Fibroblast of villous mesenchyme (primary cell): ENCODE results near the gene ANKFN1. TPM values are rescaled to one million over a fixed set of nuclear protein-coding genes. Genes with fewer than 3 reads are reported as not detected.

Experiments used
- DNase-seq: peaks from one replicate; pipeline ENCODE4 v3.0.0-alpha.2; 2010; ENCODE audit warnings: low read depth
- H3K4me3 ChIP-seq: 2 replicates; pipeline ENCODE4 v1.5.1; 2011; ENCODE audit warnings: low read depth, mild to moderate bottlenecking, low read length
- CTCF ChIP-seq: IDR thresholded peaks from 2 replicates; pipeline ENCODE4 v1.5.1; 2012; ENCODE audit warnings: low read depth, mild to moderate bottlenecking, low read length; ENCODE audit not compliant: insufficient read depth
- total RNA-seq: library from RNA; depleted of rRNA; stranded (reverse); fragments of >200 nt; gene quantifications from 2 replicates; pipeline ENCODE4 v1.2.3, GENCODE V29; 2012

Gene ANKFN1
- total RNA-seq, 1 donor, result under 0.01 TPM

DNA sequence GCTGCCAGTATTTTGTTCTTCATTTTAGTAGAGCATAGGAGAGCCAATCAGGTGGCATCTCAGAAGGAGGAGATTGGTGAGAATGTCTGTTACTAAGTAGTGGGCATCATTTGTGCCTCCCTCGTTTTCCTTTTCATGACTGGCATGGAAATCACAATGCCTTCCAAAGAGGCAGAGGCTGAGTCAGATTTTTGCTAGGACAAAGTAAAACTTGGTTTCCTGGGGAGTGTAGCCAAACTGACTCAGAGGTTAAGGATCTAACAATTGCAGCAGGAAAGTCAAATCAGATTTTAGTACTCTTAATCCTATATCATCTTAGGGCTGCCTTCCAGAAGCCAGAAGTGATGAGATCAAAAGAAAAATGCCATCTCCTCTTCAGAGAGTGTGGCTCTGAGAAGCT, 138.7 kb downstream of the ANKFN1 start:
- peak; percentile 6 for DNase-seq
- no peak overlapping the region for H3K4me3 ChIP-seq
- no peak for TF ChIP-seq CTCF

DNA sequence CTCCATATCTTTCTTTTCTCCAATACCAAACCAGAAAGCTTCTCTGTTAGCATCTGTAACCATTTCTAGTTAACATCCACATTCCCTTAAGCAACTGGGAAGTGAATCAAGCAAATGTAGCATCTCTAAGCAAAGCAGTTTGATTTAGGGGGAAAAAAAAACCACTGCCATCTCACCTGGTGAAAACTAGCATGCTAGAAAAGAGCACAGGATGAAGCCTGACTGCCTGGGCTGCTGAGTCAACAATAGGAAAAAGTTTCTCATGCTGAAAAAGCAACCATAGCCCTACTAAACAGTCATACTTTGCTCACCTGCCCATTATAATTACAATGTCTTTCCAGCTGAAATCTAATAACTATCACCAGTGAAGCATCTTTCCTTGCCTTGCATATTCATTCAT, 139.3 kb downstream of the ANKFN1 start:
- no peak overlapping the region for H3K4me3 ChIP-seq
- no peak for TF ChIP-seq CTCF
- no peak for DNase-seq

DNA sequence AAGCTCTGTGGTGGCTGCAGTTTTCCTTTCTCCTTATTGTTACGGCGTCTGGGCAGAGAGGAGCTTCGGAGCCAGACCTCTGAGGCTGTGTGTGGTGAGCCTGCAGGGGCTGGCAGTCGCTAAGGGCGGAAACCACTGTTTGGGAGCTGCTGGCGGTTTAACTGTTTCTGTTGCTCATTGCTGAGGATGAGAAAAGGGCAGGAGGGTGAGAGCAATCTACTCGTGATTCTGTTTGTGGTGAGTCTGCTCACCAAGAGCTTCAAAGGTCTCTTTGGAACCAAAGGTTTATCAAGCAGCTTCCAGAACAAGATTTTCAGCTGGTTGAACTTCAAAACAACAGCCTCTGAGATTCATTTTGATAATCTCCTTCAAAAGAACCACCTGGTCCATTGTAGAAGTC, 143.9 kb downstream of the ANKFN1 start:
- no peak for TF ChIP-seq CTCF
- no peak overlapping the region for H3K4me3 ChIP-seq
- DNase-seq, result peak; percentile 10

DNA sequence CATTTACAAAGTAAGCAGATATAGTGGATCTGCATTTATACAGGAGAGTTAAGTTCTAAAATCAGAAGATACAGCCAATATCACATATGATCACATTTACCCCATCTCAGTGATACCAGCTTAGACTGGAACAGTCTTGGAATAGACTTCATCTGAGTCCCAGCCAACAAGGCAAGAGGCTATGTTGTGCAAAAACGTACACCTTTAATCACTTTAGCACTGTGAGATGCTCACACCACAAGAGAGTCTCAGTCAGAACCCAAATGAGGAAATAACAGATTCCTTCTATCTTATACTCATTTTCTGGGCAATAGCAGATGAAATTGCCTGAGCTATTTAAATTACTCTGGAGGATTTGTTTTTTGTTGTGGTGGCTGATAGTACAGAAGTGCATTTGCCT, 145.6 kb downstream of the ANKFN1 start:
- TF ChIP-seq CTCF, result no peak
- H3K4me3 ChIP-seq, result no peak overlapping the region
- DNase-seq, result no peak

- no peak overlapping the region for H3K4me3 ChIP-seq
- no peak for TF ChIP-seq CTCF
- DNase-seq, result no peak
Measured at GRCh38 chr17:56300144-56300543, 146.9 kb downstream of the ANKFN1 start.

DNA sequence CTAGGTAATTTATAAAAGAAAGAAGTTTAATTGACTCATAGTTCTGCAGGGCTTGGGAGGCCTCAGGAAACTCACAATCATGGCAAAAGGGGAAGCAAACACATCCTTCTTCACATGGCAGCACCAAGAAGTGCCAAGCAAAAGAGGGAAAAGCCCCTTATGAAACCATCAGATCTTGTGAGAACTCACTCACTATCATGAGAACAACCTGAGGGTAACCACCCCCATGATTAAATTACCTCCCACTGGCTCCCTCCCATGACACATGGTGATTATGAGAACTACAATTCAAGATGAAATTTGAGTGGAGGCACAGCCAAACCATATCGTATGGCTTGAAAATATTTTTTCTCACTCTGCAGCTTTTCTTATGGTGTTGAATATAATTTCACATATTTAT, 151.7 kb downstream of the ANKFN1 start:
- no peak for TF ChIP-seq CTCF
- H3K4me3 ChIP-seq, result no peak overlapping the region
- no peak for DNase-seq

DNA sequence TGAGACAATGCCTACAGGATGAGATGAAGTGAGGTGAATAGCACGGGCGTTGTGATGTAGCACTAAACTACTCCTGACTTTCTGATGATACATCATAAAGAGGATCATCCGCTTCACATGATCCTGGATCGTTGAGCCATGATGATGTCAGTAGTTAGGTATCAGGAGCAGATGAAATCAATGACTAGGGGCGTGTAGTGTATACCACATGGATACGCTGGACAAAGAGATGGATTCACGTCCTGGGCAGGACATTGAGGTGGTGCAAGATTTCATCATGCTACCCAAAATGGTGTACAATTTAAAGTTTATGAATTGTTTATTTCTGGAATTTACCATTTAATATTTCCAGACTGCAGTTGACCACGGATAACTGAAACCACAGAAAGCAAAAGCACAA, 156.6 kb downstream of the ANKFN1 start:
- DNase-seq, result peak; percentile 4
- no peak overlapping the region for H3K4me3 ChIP-seq
- TF ChIP-seq CTCF, result no peak
